T-helper 1 cell treated with Interleukin-12 subunit alpha and Interleukin-12 subunit beta and Interleukin-4 antibody, amounts not matched to agents 30 μg/mL and 1 μg/mL, for 36 hours (primary cell): ENCODE data around the gene TNFSF4.
"Not testable (repeated sequence)": the region's sequence is repeated elsewhere in the genome, so short reads cannot be mapped to it uniquely, and the experiment has no call there.

Experiments used
- H3K27ac Mint-ChIP-seq: one replicate; pipeline ENCODE4 v1.8.0; 2021; ENCODE audit warnings: mild to moderate bottlenecking, mixed read lengths
- H3K27me3 Mint-ChIP-seq: one replicate; pipeline ENCODE4 v1.8.0; 2021; ENCODE audit warnings: low read depth, mixed read lengths
- H3K36me3 Mint-ChIP-seq: one replicate; pipeline ENCODE4 v1.8.0; 2021; ENCODE audit warnings: low read depth, mixed read lengths
- H3K4me1 Mint-ChIP-seq: one replicate; pipeline ENCODE4 v1.8.0; 2021; ENCODE audit warnings: low read depth, mixed read lengths
- H3K4me3 Mint-ChIP-seq: one replicate; pipeline ENCODE4 v1.8.0; 2021; ENCODE audit warnings: mild to moderate bottlenecking, moderate library complexity, mixed read lengths
- H3K9me3 Mint-ChIP-seq: one replicate; pipeline ENCODE4 v1.8.0; 2021; ENCODE audit warnings: mixed read lengths

Gene TNFSF4

DNA sequence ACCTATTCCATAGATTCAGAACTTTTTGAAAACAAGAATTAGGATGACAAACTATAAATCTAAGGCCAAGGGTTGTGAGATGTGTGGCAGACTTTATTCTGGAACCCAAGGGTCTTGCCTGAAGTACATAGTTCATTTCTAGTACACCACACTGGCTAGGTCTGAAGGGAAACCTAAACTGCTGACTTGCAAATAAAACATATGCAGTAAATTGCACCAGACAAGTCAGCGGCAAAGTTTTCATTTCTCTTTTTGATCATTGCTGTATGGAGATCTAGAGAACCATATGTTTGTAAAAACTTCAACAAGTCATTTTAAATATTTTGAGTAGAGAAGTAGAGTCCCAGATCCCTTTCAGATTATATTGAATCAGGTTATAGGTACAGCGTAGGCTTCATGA lies 43.9 kb downstream of the TNFSF4 start:
- Mint-ChIP-seq H3K9me3 (peaks cover 4% of the 10 kb centered on the region), H3K36me3 (no peaks in the 10 kb centered on the region), H3K4me1 (no peaks in the 10 kb centered on the region), H3K27ac (no peak overlapping the region), H3K27me3 (no peaks in the 10 kb centered on the region), H3K4me3 (no peak overlapping the region)

DNA sequence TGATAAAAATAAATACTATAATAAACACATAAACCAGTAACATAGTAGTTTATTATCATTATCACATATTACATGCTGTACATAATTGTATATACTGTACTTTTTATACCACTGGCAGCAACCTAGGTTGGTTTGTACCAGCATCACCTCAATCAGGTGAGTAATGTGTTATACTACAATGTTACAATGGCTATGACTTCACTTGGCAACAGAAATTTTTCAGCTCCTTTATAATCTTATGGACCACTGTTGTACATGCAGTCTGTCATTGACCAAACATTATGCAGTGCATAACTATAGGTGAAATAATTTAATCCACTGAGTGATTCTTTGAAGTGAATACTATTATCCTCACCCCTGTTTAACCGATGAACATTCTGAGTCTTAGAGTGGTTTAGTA lies 44.5 kb downstream of the TNFSF4 start:
- Mint-ChIP-seq H3K27me3 (no peaks in the 10 kb centered on the region), H3K27ac (no peak overlapping the region), H3K9me3 (peaks cover 4% of the 10 kb centered on the region), H3K4me3 (no peak overlapping the region), H3K4me1 (no peaks in the 10 kb centered on the region), H3K36me3 (no peaks in the 10 kb centered on the region)

DNA sequence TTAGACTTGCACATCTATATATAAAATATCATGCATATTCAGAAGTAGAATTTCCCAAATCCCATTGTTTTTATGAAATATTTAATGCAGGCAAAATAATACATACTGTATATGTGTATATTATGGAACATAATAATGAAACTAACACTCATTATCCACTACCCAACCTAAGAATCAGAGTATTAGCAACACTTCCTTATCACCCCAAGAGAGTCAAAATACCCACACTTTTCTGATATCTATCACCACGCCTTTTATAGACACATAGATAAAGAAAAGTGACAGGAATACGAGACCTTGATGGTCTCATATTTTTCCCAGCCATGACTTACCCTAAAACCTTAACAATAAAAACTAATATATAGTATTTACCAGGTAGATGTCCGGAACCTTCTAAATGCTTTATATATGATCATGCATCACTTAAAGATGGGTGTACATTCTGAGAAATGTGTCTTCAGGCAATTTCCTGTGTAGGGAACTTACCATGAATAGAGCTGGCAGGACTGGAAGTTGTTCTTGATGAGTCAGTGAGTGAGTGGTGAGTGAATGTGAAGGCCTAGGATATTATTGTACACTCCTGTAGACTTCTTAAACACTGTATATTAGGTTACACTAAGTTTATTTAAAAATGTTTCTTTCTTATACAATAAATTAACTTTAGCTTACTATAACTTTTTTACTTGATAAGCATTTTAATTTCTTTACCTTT lies 45.5 kb downstream of the TNFSF4 start:
- Mint-ChIP-seq H3K27me3 (no peaks in the 10 kb centered on the region), H3K4me3 (no peak overlapping the region), H3K4me1 (no peaks in the 10 kb centered on the region), H3K9me3 (peaks cover 6% of the 10 kb centered on the region), H3K27ac (no peak overlapping the region), H3K36me3 (no peaks in the 10 kb centered on the region)

DNA sequence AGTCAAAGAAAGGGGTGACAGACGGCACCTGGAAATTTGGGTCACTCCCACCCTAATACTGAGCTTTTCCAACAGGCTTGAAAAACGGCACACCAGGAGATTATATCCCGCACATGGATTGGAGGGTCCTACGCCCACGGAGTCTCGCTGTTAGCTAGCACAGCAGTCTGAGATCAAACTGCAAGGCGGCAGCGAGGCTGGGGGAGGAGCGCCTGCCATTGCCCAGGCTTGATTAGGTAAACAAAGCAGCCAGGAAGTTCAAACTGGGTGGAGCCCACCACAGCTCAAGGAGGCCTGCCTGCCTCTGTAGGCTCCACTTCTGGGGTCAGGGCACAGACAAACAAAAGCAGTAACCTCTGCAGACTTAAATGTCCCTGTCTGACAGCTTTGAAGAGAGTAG lies 53.2 kb downstream of the TNFSF4 start:
- not testable (repeated sequence) for H3K27me3 Mint-ChIP-seq, H3K4me3 Mint-ChIP-seq, H3K36me3 Mint-ChIP-seq, H3K4me1 Mint-ChIP-seq, H3K27ac Mint-ChIP-seq
- peaks cover 22% of the 10 kb centered on the region for H3K9me3 Mint-ChIP-seq

DNA sequence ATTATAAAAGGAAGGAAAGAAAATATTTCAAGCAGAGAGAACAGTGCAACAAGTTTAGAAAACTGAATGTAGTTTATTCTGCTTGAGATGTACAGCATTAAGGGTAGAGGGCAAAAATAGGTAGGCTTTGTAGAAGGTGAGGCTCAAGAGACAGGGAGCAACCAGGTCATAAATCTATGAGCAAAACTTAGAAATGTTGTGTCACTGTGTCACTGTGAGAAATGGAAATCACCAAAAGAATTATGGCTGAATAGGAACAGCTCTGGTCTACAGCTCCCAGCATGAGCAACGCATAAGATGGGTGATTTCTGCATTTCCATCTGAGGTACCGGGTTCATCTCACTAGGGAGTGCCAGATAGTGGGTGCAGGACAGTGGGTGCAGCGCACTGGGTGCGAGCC lies 53.6 kb downstream of the TNFSF4 start:
- Mint-ChIP-seq H3K4me3 (no peak overlapping the region), H3K9me3 (peaks cover 22% of the 10 kb centered on the region), H3K27me3 (no peaks in the 10 kb centered on the region), H3K27ac (no peak overlapping the region), H3K36me3 (no peaks in the 10 kb centered on the region), H3K4me1 (no peaks in the 10 kb centered on the region)

DNA sequence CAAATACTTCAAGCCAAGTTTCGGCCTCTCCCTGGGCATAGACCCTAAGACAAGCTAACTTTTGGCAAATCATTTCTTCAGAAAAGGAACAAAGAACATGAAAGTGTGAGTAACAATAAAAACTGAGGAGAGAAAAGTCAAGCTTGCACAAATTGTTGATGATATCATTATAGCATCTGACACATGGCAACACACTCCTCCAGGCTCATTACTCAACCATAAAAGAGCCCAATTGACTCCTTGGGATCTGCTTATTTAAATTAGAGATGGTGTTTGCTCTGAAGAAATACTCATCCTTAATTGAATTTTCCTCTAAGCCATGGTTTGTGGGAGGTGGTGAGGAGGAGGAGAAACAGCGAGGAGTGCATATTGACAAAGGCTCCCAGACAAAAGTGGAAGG lies 54.5 kb downstream of the TNFSF4 start:
- Mint-ChIP-seq H3K27ac (no peak overlapping the region), H3K4me3 (no peak overlapping the region), H3K27me3 (no peaks in the 10 kb centered on the region)

DNA sequence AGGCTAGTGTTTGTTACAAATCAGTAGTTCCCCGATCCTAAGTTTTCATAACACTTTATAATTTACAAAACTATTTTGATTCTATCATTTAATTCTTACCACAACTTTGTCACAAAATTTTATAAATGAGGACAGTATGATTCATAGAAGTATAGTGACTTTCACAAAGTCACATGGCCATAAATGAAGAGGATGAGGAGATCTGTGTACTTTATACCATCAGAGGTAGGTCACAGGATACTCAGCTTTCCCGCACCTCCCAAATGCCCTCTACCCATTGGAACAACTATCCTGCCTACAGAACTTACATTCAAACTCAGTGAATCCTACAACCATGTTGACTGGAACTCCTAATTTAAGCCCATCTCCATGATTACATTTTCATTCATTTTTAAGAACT lies 56.3 kb downstream of the TNFSF4 start:
- H3K4me3 Mint-ChIP-seq = no peak overlapping the region
- peaks cover 29% of the 10 kb centered on the region for H3K9me3 Mint-ChIP-seq
- no peak overlapping the region for H3K27ac Mint-ChIP-seq
- peaks cover 12% of the 10 kb centered on the region for H3K27me3 Mint-ChIP-seq
- no peaks in the 10 kb centered on the region for H3K36me3 Mint-ChIP-seq
- no peaks in the 10 kb centered on the region for H3K4me1 Mint-ChIP-seq

More for the DNA sequence above, 54.5 kb downstream of the TNFSF4 start:
- peaks cover 22% of the 10 kb centered on the region for H3K9me3 Mint-ChIP-seq
- no peaks in the 10 kb centered on the region for H3K36me3 Mint-ChIP-seq
- H3K4me1 Mint-ChIP-seq = no peaks in the 10 kb centered on the region

DNA sequence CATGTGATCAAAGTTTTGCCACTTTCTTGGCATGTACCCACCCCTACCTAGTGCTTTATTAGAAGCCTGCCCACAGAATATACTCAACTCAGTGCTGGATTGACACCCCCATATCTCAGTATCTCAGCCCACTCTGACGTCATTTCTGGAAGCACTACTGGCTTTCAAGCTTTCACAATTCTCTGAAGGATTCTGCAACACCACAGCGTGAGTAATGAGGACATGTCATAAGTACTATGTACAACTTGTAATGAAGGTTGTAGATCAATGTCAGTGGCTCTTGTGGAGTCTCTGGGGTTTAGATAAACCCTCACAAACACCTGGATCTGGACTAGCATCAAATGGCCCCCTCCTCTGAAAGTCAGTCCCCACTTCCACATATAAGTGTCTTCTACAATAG lies 57.2 kb downstream of the TNFSF4 start:
- H3K27me3 Mint-ChIP-seq = peaks cover 20% of the 10 kb centered on the region
- H3K36me3 Mint-ChIP-seq = no peaks in the 10 kb centered on the region
- H3K4me3 Mint-ChIP-seq = no peak overlapping the region
- H3K27ac Mint-ChIP-seq = no peak overlapping the region
- no peaks in the 10 kb centered on the region for H3K4me1 Mint-ChIP-seq
- peaks cover 30% of the 10 kb centered on the region for H3K9me3 Mint-ChIP-seq

DNA sequence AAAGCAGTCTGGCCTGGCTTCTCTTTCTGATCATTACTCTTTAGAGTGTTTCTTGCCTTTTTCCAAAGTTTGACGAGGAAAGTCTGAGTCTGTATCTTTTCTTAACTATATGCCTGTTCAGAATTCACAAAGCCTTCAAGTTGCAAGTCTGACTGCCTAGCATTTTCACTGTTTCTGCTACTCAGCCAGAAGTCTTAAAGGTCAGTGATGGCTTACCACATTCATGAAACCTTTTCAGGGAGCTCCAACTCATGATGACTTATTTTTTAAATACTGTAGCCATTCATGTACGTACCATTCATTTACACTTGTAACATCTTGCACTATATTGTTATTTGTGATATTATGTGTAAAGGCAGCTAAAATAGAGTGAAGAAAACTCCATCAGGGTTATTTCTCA lies 58.2 kb downstream of the TNFSF4 start:
- H3K27ac Mint-ChIP-seq = no peak overlapping the region
- H3K4me1 Mint-ChIP-seq = no peaks in the 10 kb centered on the region
- H3K4me3 Mint-ChIP-seq = no peak overlapping the region
- no peaks in the 10 kb centered on the region for H3K36me3 Mint-ChIP-seq
- H3K27me3 Mint-ChIP-seq = peaks cover 27% of the 10 kb centered on the region
- peaks cover 34% of the 10 kb centered on the region for H3K9me3 Mint-ChIP-seq

DNA sequence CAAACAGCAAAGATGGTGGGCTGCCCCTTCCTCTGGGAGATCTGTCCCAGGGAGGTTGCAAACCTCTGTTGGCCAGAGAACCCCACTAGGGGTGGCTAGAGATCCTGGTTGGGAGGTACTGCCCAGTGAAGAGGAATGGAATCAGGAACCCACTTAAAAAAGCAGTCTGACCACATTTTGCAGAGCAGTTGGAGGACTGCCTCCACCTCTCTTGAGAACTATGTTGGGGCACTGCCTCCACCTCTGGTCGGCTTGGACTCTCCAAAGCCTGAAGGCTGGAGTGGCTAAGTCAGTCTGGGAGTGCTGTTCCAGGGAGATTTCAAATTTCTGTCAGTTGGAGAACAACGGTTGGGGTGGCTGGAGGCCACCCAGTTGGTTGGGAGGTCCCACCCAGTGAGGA lies 58.6 kb downstream of the TNFSF4 start:
- H3K27me3 Mint-ChIP-seq = peaks cover 30% of the 10 kb centered on the region
- no peak overlapping the region for H3K27ac Mint-ChIP-seq
- peaks cover 34% of the 10 kb centered on the region for H3K9me3 Mint-ChIP-seq
- no peaks in the 10 kb centered on the region for H3K4me1 Mint-ChIP-seq
- no peak overlapping the region for H3K4me3 Mint-ChIP-seq
- no peaks in the 10 kb centered on the region for H3K36me3 Mint-ChIP-seq

DNA sequence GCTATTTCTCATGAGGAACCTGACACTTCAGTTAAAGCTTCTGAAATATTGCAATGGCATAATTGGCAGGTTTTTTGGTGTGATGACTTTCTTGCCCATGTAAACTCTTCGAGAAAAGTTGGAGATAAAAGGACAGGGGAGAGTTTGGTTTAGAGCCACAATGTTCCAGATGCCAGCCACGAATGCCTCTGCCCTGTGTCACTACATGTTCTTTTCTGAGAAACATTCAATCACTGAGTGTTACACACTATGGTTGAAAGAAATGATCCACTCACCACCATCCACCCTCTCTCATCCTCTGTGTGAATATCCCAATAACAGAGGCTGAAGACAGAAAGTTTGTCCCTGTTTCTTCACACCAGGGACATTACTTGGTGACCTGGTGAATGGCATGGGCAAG lies 66.4 kb downstream of the TNFSF4 start:
- Mint-ChIP-seq H3K27me3 (peaks cover 22% of the 10 kb centered on the region), H3K9me3 (peaks cover 15% of the 10 kb centered on the region)

DNA sequence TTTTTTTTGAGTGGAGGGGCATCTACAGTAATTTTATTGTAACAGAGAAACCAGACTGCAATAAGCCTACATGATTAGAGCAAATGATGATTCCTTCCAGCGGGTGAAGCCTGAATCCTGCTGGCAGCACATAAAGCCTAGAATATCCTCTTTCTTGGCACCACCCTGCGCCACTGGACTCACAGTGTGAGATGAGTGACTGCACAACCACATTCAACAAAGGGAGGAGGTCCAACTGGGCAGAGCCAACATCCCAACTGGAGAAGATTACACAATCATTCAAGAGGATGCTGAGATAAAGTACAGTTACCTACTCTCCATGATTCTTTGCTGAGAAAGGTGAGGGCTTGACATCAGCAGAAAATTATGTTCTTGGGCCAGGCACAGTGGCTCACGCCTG lies 67.4 kb downstream of the TNFSF4 start:
- no peak overlapping the region for H3K27ac Mint-ChIP-seq
- peaks cover 12% of the 10 kb centered on the region for H3K27me3 Mint-ChIP-seq
- H3K9me3 Mint-ChIP-seq = peaks cover 7% of the 10 kb centered on the region
- no peaks in the 10 kb centered on the region for H3K4me1 Mint-ChIP-seq
- H3K4me3 Mint-ChIP-seq = no peak overlapping the region
- H3K36me3 Mint-ChIP-seq = no peaks in the 10 kb centered on the region

More for the DNA sequence above, 66.4 kb downstream of the TNFSF4 start:
- Mint-ChIP-seq H3K4me1 (no peaks in the 10 kb centered on the region), H3K27ac (no peak overlapping the region), H3K4me3 (no peak overlapping the region), H3K36me3 (no peaks in the 10 kb centered on the region)

DNA sequence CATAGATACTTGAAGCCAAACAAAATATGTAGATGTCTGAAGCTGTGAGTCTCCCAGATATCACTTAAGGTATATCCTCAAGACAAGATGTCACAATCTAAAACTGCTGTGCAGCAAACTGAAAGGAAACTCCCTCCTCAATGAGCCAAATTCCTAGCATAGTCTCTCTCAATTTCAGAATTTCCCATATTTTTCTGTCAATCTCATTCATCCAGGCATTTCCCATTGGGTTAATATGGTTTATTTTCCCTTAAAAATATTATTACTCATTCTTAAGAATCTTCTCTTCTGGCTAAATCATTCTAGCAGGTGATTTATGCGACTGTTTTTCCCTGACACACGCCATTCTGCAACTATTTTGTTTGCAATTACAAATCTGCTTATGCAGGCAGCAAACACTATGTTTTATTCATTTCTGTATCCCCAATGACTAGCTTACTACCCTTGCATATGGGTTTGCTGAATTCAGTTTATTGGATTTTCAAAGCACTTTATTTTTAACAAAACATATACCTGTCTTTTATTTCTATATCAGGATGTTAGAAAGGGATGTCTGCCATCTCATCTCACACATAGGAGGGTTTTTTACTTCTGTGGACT lies 69.9 kb downstream of the TNFSF4 start:
- no peak overlapping the region for H3K27ac Mint-ChIP-seq
- no peaks in the 10 kb centered on the region for H3K4me1 Mint-ChIP-seq
- H3K4me3 Mint-ChIP-seq = no peak overlapping the region
- H3K9me3 Mint-ChIP-seq = no peaks in the 10 kb centered on the region
- H3K36me3 Mint-ChIP-seq = no peaks in the 10 kb centered on the region
- H3K27me3 Mint-ChIP-seq = peaks cover 8% of the 10 kb centered on the region

DNA sequence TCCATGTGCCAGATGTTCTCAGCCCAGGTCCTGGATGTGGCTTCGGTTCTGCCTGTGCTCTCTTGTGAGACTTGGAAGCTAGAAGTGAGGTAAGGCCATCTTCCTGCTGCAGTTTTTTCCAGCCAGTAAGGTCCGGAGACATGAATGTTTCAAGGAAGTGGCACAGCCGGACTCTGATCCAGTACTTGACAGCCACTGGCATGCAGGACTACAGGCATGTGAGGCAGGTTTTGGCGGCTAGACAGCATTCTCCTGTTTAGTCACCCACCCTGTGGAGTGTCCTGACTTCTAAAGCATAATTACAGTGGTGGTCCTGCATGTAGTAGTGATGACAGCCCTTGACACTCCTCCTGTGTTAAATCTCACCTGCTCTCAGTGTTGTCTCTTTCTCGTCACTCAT lies 72.3 kb downstream of the TNFSF4 start:
- Mint-ChIP-seq H3K9me3 (no peaks in the 10 kb centered on the region), H3K27me3 (peaks cover 8% of the 10 kb centered on the region), H3K4me1 (no peaks in the 10 kb centered on the region), H3K27ac (no peak overlapping the region), H3K36me3 (no peaks in the 10 kb centered on the region), H3K4me3 (no peak overlapping the region)

DNA sequence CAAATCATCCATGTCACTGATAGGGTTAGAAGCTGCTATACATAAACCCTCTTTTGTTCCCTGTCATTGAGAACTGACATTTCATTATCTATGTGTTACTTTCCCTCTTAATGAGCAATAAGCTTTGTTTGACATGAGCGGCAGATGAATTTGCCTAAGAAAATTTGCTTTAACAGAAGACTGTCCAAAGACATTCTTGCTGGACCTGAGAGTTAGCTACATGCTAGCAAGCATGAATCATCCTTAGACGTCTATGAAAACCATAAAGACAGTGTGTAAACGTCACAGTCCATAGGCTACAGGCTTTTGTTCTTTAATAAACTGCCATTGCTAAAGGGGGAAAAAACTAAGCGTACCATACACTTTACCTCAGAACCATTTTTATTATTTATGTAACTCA lies 73.1 kb downstream of the TNFSF4 start:
- Mint-ChIP-seq H3K36me3 (no peaks in the 10 kb centered on the region), H3K27me3 (peaks cover 8% of the 10 kb centered on the region), H3K4me3 (no peak overlapping the region), H3K4me1 (no peaks in the 10 kb centered on the region), H3K27ac (no peak overlapping the region), H3K9me3 (no peaks in the 10 kb centered on the region)
